Skeletal muscle satellite cell (primary cell): ENCODE data around the gene ADGRB3.

ENCODE experiments used
- H3K27me3 ChIP-seq: 2 replicates; pipeline ENCODE4 v1.7.0; 2013; ENCODE audit warnings: low read length; ENCODE audit not compliant: control insufficient read depth, insufficient read depth
- H3K36me3 ChIP-seq: 2 replicates; pipeline ENCODE4 v1.7.0; 2013; ENCODE audit warnings: mild to moderate bottlenecking, control low read depth, low read length; ENCODE audit not compliant: insufficient read depth
- H3K4me1 ChIP-seq: 2 replicates; pipeline ENCODE4 v1.7.0; 2013; ENCODE audit warnings: low read length; ENCODE audit not compliant: control insufficient read depth, insufficient read depth
- H3K4me2 ChIP-seq: 2 replicates; pipeline ENCODE4 v1.7.0; 2013; ENCODE audit warnings: mild to moderate bottlenecking, low read length
- H3K4me3 ChIP-seq: 2 replicates; pipeline ENCODE4 v1.7.0; 2013; ENCODE audit warnings: low read length
- H3K9ac ChIP-seq: 2 replicates; pipeline ENCODE4 v1.7.0; 2013; ENCODE audit warnings: mild to moderate bottlenecking, low read depth, low read length, moderate library complexity
- H3K9me3 ChIP-seq: replicated peaks from 2 replicates; pipeline ENCODE4 v1.7.0; 2013; ENCODE audit warnings: mild to moderate bottlenecking, control low read depth, low read length

ADGRB3 gene

DNA sequence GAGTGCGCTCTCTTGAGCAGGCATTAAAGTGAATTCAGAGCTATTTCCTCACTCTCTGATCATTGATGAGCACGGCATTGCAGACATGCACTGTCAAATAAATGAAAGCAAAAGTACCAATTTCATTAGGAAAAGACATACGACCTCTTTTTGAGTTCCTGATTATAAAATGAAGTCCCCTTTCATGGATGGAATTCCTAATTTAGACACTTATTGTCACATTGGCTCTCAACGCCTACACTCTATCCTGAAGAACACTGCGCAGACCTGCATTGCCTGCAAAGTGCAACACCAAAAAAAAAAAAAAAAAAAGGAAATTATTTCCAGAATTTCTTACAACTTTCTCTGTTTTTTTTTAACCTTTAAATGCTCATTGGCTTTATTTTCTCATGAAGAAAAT is 1.6 kb downstream of the ADGRB3 start:
- no peaks in the 10 kb centered on the region for H3K36me3 ChIP-seq
- H3K4me1 ChIP-seq, result peaks cover 4% of the 10 kb centered on the region
- no peak overlapping the region for H3K4me2 ChIP-seq
- no peaks in the 10 kb centered on the region for H3K9me3 ChIP-seq
- no peak overlapping the region for H3K9ac ChIP-seq
- no peak overlapping the region for H3K4me3 ChIP-seq
- H3K27me3 ChIP-seq, result peaks cover 41% of the 10 kb centered on the region

- Histone ChIP-seq H3K9ac (no peak overlapping the region), H3K4me3 (no peak overlapping the region), H3K27me3 (peaks cover 41% of the 10 kb centered on the region), H3K4me1 (peaks cover 4% of the 10 kb centered on the region), H3K9me3 (no peaks in the 10 kb centered on the region), H3K4me2 (no peak overlapping the region), H3K36me3 (no peaks in the 10 kb centered on the region)
Observed at GRCh38 chr6:68637071-68637470, 2.0 kb downstream of the ADGRB3 start.

DNA sequence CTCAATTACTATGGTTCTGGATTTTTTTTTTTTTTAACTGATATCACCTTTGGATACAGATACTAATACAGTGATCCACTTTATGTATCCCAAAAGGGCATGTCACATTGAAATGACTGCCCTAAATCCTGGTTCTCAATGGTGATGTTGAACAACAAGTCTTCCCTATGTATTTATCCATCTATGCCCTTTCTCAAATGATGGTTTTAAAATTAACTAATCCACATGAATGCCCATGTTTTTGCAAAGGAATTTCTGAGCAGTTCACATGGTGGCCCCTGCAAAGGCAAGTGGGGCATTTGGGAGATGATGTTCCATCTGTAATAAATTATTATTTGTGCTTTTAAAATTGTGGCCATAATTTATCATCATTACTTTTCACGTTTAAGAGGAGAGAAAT is 2.7 kb downstream of the ADGRB3 start:
- H3K4me1 ChIP-seq, result peaks cover 4% of the 10 kb centered on the region
- peaks cover 40% of the 10 kb centered on the region for H3K27me3 ChIP-seq
- no peak overlapping the region for H3K4me2 ChIP-seq
- H3K4me3 ChIP-seq, result no peak overlapping the region
- H3K9ac ChIP-seq, result no peak overlapping the region
- H3K36me3 ChIP-seq, result no peaks in the 10 kb centered on the region
- H3K9me3 ChIP-seq, result no peaks in the 10 kb centered on the region

- Histone ChIP-seq H3K9ac (no peak overlapping the region), H3K27me3 (peaks cover 34% of the 10 kb centered on the region), H3K36me3 (no peaks in the 10 kb centered on the region), H3K4me3 (no peak overlapping the region), H3K4me2 (no peak overlapping the region), H3K4me1 (peaks cover 4% of the 10 kb centered on the region), H3K9me3 (no peaks in the 10 kb centered on the region)
Observed at GRCh38 chr6:68638230-68638900, 3.3 kb downstream of the ADGRB3 start.

- peaks cover 26% of the 10 kb centered on the region for H3K27me3 ChIP-seq
- no peaks in the 10 kb centered on the region for H3K36me3 ChIP-seq
- no peak overlapping the region for H3K4me2 ChIP-seq
- H3K9me3 ChIP-seq, result no peaks in the 10 kb centered on the region
- no peak overlapping the region for H3K4me3 ChIP-seq
- no peak overlapping the region for H3K9ac ChIP-seq
- peaks cover 4% of the 10 kb centered on the region for H3K4me1 ChIP-seq
Observed at GRCh38 chr6:68639211-68639610, 4.1 kb downstream of the ADGRB3 start.

- no peak overlapping the region for H3K4me3 ChIP-seq
- peaks cover 21% of the 10 kb centered on the region for H3K27me3 ChIP-seq
- no peak overlapping the region for H3K9ac ChIP-seq
- no peaks in the 10 kb centered on the region for H3K4me1 ChIP-seq
- no peak overlapping the region for H3K4me2 ChIP-seq
- H3K36me3 ChIP-seq, result no peaks in the 10 kb centered on the region
- H3K9me3 ChIP-seq, result no peaks in the 10 kb centered on the region
Observed at GRCh38 chr6:68639826-68640490, 4.9 kb downstream of the ADGRB3 start.

DNA sequence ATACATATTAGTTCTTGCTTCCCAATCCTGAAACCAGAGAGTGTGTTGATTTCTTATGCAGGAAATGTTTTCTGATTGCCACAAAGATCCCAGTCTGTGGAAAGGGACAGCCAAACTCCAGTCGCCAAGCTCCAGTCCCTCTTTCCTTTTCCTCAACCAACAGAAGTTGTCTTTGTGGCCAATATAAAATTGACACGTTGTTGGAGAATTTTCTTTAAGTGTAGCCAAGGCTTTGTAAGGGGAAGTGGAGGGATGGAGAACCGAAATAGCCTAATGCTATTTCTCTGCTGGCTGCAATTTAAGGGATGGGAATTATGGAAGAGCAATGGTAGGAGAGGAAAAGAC is 5.4 kb downstream of the ADGRB3 start:
- H3K4me2 ChIP-seq, result no peak overlapping the region
- H3K4me3 ChIP-seq, result no peak overlapping the region
- no peaks in the 10 kb centered on the region for H3K9me3 ChIP-seq
- H3K36me3 ChIP-seq, result no peaks in the 10 kb centered on the region
- H3K27me3 ChIP-seq, result peaks cover 18% of the 10 kb centered on the region
- no peaks in the 10 kb centered on the region for H3K4me1 ChIP-seq
- H3K9ac ChIP-seq, result no peak overlapping the region

- H3K9me3 ChIP-seq, result no peaks in the 10 kb centered on the region
- H3K9ac ChIP-seq, result no peak overlapping the region
- no peak overlapping the region for H3K4me3 ChIP-seq
- no peak overlapping the region for H3K4me2 ChIP-seq
- H3K27me3 ChIP-seq, result peaks cover 11% of the 10 kb centered on the region
- no peaks in the 10 kb centered on the region for H3K36me3 ChIP-seq
- no peaks in the 10 kb centered on the region for H3K4me1 ChIP-seq
Observed at GRCh38 chr6:68641172-68641571, 6.1 kb downstream of the ADGRB3 start.

GRCh38 chr6:68642081-68642480 is 7.0 kb downstream of the ADGRB3 start:
- Histone ChIP-seq H3K4me2 (no peak overlapping the region), H3K4me3 (no peak overlapping the region), H3K4me1 (no peaks in the 10 kb centered on the region), H3K9me3 (no peaks in the 10 kb centered on the region), H3K9ac (no peak overlapping the region), H3K27me3 (peaks cover 4% of the 10 kb centered on the region), H3K36me3 (no peaks in the 10 kb centered on the region)

DNA sequence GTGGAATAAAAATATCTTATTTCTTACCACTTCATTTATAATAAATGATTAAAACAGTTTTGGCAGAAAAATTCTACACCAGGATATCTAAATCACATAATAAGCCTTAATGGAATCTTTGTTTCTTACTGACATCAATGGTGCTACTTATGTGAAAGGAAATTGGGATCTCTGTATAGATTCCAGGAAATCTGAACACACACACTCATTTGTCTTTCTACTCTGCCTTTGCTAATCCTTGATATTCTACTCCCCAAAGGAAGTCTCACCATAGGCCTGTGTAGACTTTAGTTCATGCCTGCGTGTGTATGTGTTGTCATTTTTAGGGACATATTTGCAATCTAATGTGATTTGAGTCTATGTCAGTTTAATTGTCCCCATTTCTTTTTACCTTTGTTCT is 7.9 kb downstream of the ADGRB3 start:
- no peak overlapping the region for H3K4me2 ChIP-seq
- H3K9ac ChIP-seq, result no peak overlapping the region
- H3K4me3 ChIP-seq, result no peak overlapping the region
- H3K27me3 ChIP-seq, result no peaks in the 10 kb centered on the region
- no peaks in the 10 kb centered on the region for H3K4me1 ChIP-seq
- no peaks in the 10 kb centered on the region for H3K9me3 ChIP-seq
- H3K36me3 ChIP-seq, result no peaks in the 10 kb centered on the region

DNA sequence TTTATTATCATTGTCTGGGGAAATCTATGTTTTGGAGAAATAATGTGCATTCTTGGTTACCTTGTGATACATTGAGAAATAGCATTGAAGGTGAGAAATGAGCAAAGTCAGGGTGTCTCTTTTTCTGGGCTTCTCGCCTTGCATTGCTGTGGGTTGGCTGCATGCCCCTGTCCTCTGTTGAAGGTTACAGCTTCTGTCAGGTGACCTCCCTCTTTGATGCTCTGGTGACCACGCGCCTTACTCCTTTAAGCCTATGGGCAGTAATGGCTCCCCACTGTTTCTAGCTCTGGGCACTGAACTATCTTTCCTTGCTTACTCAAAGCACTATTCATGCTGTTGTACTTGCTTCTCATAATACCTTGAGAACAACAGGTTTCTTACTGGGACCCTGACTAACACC is 14.6 kb downstream of the ADGRB3 start:
- H3K9ac ChIP-seq, result no peak overlapping the region
- H3K4me2 ChIP-seq, result no peak overlapping the region
- no peaks in the 10 kb centered on the region for H3K36me3 ChIP-seq
- no peaks in the 10 kb centered on the region for H3K9me3 ChIP-seq
- peaks cover 2% of the 10 kb centered on the region for H3K27me3 ChIP-seq
- H3K4me3 ChIP-seq, result no peak overlapping the region
- H3K4me1 ChIP-seq, result no peaks in the 10 kb centered on the region

- Histone ChIP-seq H3K4me3 (no peak overlapping the region), H3K4me1 (no peaks in the 10 kb centered on the region), H3K36me3 (no peaks in the 10 kb centered on the region), H3K9ac (no peak overlapping the region), H3K27me3 (peaks cover 2% of the 10 kb centered on the region), H3K4me2 (no peak overlapping the region), H3K9me3 (no peaks in the 10 kb centered on the region)
Observed at GRCh38 chr6:68650142-68650541, 15.1 kb downstream of the ADGRB3 start.
